Neuron (in vitro differentiated cells): Measurements from ENCODE around the gene PLA2G2D.
"Not testable (repeated sequence)": the region's sequence is repeated elsewhere in the genome, so short reads cannot be mapped to it uniquely, and the experiment has no call there.

Experiments
- H2AFZ ChIP-seq: one replicate; pipeline ENCODE4 v1.6.1; 2013; ENCODE audit warnings: low read depth, mild to moderate bottlenecking, inconsistent platforms, low read length, moderate library complexity
- H3K27me3 ChIP-seq: one replicate; pipeline ENCODE4 v1.6.1; 2013; ENCODE audit warnings: low read length; ENCODE audit not compliant: insufficient read depth
- H3K36me3 ChIP-seq: one replicate; pipeline ENCODE4 v1.6.1; 2013; ENCODE audit warnings: low read length; ENCODE audit not compliant: insufficient read depth
- H3K4me1 ChIP-seq: one replicate; pipeline ENCODE4 v1.6.1; 2013; ENCODE audit warnings: low read length; ENCODE audit not compliant: insufficient read depth
- H3K4me3 ChIP-seq: 2 replicates; pipeline ENCODE4 v1.5.1; 2013; ENCODE audit warnings: mild to moderate bottlenecking, low read length, moderate library complexity
- H3K9me3 ChIP-seq: one replicate; pipeline ENCODE4 v1.6.1; 2013; ENCODE audit warnings: low read length

Gene PLA2G2D

GRCh38 chr1:20138346-20138745, 19.0 kb upstream of the PLA2G2D start:
- Histone ChIP-seq H3K9me3 (no peaks in the 10 kb centered on the region), H2AFZ (no peak overlapping the region), H3K36me3 (no peaks in the 10 kb centered on the region), H3K4me1 (no peaks in the 10 kb centered on the region), H3K4me3 (no peak overlapping the region), H3K27me3 (no peaks in the 10 kb centered on the region)

- no peaks in the 10 kb centered on the region for H3K9me3 ChIP-seq
- H2AFZ ChIP-seq: no peak overlapping the region
- H3K36me3 ChIP-seq: no peaks in the 10 kb centered on the region
- no peaks in the 10 kb centered on the region for H3K4me1 ChIP-seq
- no peak overlapping the region for H3K4me3 ChIP-seq
- H3K27me3 ChIP-seq: no peaks in the 10 kb centered on the region
Observed at GRCh38 chr1:20137604-20138003, 18.3 kb upstream of the PLA2G2D start.

- Histone ChIP-seq H3K4me3 (no peak overlapping the region), H3K4me1 (no peaks in the 10 kb centered on the region), H3K9me3 (no peaks in the 10 kb centered on the region), H3K36me3 (no peaks in the 10 kb centered on the region), H3K27me3 (no peaks in the 10 kb centered on the region), H2AFZ (no peak overlapping the region)
Observed at GRCh38 chr1:20137055-20137454, 17.7 kb upstream of the PLA2G2D start.

- Histone ChIP-seq H2AFZ (no peak overlapping the region), H3K4me1 (no peaks in the 10 kb centered on the region), H3K27me3 (no peaks in the 10 kb centered on the region), H3K9me3 (no peaks in the 10 kb centered on the region), H3K4me3 (no peak overlapping the region), H3K36me3 (no peaks in the 10 kb centered on the region)
Observed at GRCh38 chr1:20136249-20136648, 16.9 kb upstream of the PLA2G2D start.

- Histone ChIP-seq H3K9me3 (no peaks in the 10 kb centered on the region), H3K36me3 (no peaks in the 10 kb centered on the region), H3K4me3 (no peak overlapping the region), H3K27me3 (no peaks in the 10 kb centered on the region), H2AFZ (no peak overlapping the region), H3K4me1 (no peaks in the 10 kb centered on the region)
Observed at GRCh38 chr1:20134995-20135394, 15.7 kb upstream of the PLA2G2D start.

- H3K9me3 ChIP-seq, H3K27me3 ChIP-seq, H2AFZ ChIP-seq, H3K4me3 ChIP-seq, H3K36me3 ChIP-seq, H3K4me1 ChIP-seq: not testable (repeated sequence)
Observed at GRCh38 chr1:20130518-20130917, 11.2 kb upstream of the PLA2G2D start.

- no peaks in the 10 kb centered on the region for H3K36me3 ChIP-seq
- peaks cover 12% of the 10 kb centered on the region for H3K4me1 ChIP-seq
- H3K4me3 ChIP-seq: no peak overlapping the region
- no peaks in the 10 kb centered on the region for H3K27me3 ChIP-seq
- H2AFZ ChIP-seq: no peak overlapping the region
- peaks cover 2% of the 10 kb centered on the region for H3K9me3 ChIP-seq
Observed at GRCh38 chr1:20126806-20127440, 7.6 kb upstream of the PLA2G2D start.

GRCh38 chr1:20126041-20126805, 6.9 kb upstream of the PLA2G2D start:
- H2AFZ ChIP-seq: no peak overlapping the region
- H3K4me1 ChIP-seq: peaks cover 12% of the 10 kb centered on the region
- no peaks in the 10 kb centered on the region for H3K27me3 ChIP-seq
- no peaks in the 10 kb centered on the region for H3K36me3 ChIP-seq
- no peak overlapping the region for H3K4me3 ChIP-seq
- H3K9me3 ChIP-seq: peaks cover 2% of the 10 kb centered on the region

- H3K4me3 ChIP-seq: no peak overlapping the region
- no peak overlapping the region for H2AFZ ChIP-seq
- H3K27me3 ChIP-seq: no peaks in the 10 kb centered on the region
- peaks cover 2% of the 10 kb centered on the region for H3K9me3 ChIP-seq
- H3K4me1 ChIP-seq: peaks cover 12% of the 10 kb centered on the region
- H3K36me3 ChIP-seq: no peaks in the 10 kb centered on the region
Observed at GRCh38 chr1:20125100-20125499, 5.8 kb upstream of the PLA2G2D start.

GRCh38 chr1:20124456-20125057, 5.2 kb upstream of the PLA2G2D start:
- H2AFZ ChIP-seq: no peak overlapping the region
- no peaks in the 10 kb centered on the region for H3K27me3 ChIP-seq
- peaks cover 12% of the 10 kb centered on the region for H3K4me1 ChIP-seq
- no peak overlapping the region for H3K4me3 ChIP-seq
- peaks cover 2% of the 10 kb centered on the region for H3K9me3 ChIP-seq
- H3K36me3 ChIP-seq: no peaks in the 10 kb centered on the region

GRCh38 chr1:20123722-20124455, 4.6 kb upstream of the PLA2G2D start:
- H3K4me3 ChIP-seq: no peak overlapping the region
- no peaks in the 10 kb centered on the region for H3K27me3 ChIP-seq
- H3K4me1 ChIP-seq: peaks cover 12% of the 10 kb centered on the region
- no peak overlapping the region for H2AFZ ChIP-seq
- H3K36me3 ChIP-seq: no peaks in the 10 kb centered on the region
- no peaks in the 10 kb centered on the region for H3K9me3 ChIP-seq

- Histone ChIP-seq H3K27me3 (no peaks in the 10 kb centered on the region), H3K4me1 (peaks cover 12% of the 10 kb centered on the region), H2AFZ (no peak overlapping the region), H3K4me3 (no peak overlapping the region), H3K9me3 (no peaks in the 10 kb centered on the region), H3K36me3 (no peaks in the 10 kb centered on the region)
Observed at GRCh38 chr1:20120796-20121195, 1.5 kb upstream of the PLA2G2D start.

GRCh38 chr1:20117236-20117635, 2.1 kb downstream of the PLA2G2D start:
- Histone ChIP-seq H3K9me3 (no peaks in the 10 kb centered on the region), H3K36me3 (no peaks in the 10 kb centered on the region), H3K27me3 (no peaks in the 10 kb centered on the region), H3K4me3 (no peak overlapping the region), H2AFZ (no peak overlapping the region), H3K4me1 (no peaks in the 10 kb centered on the region)
